HepG2 (cell line): ENCODE data around the gene CDK8. TPM values are rescaled to one million over a fixed set of nuclear protein-coding genes. Genes with fewer than 3 reads are reported as not detected.

Source experiments
- HHEX ChIP-seq: IDR thresholded peaks from 2 replicates; pipeline ENCODE4 v1.6.1; 2016; ENCODE audit warnings: control low read depth
- HNRNPUL1 ChIP-seq: fragments of 200-400 bp; formaldehyde crosslinking; IDR thresholded peaks from 2 replicates; pipeline ENCODE4 v1.6.1; 2017; ENCODE audit warnings: low read depth, mild to moderate bottlenecking, low read length, moderate library complexity
- MTF2 ChIP-seq: sonication (generic); formaldehyde crosslinking; IDR thresholded peaks from 2 replicates; pipeline ENCODE4 v1.5.0; 2020; ENCODE audit warnings: missing genetic modification reagents, borderline replicate concordance
- RBM22 ChIP-seq: fragments of 200-400 bp; formaldehyde crosslinking; optimal IDR thresholded peaks from 2 replicates; pipeline ENCODE3; 2017; ENCODE audit warnings: mild to moderate bottlenecking, low read length, moderate library complexity
- SALL1 ChIP-seq: sonication (generic); formaldehyde crosslinking; IDR thresholded peaks from 2 replicates; pipeline ENCODE4 v1.8.0; 2022; ENCODE audit warnings: mild to moderate bottlenecking, missing genetic modification reagents
- SP5 ChIP-seq: IDR thresholded peaks from 2 replicates; pipeline ENCODE4 v1.6.1; 2016; ENCODE audit warnings: low read depth, borderline replicate concordance
- SRF ChIP-seq: IDR thresholded peaks from 2 replicates; pipeline ENCODE4 v1.6.1; 2011; ENCODE audit warnings: mild to moderate bottlenecking, low read depth, low read length, moderate library complexity
- ZBTB21 ChIP-seq: sonication (generic); formaldehyde crosslinking; IDR thresholded peaks from 2 replicates; pipeline ENCODE4 v1.4.0; 2020; ENCODE audit warnings: missing genetic modification reagents
- ZEB1 ChIP-seq: IDR thresholded peaks from 2 replicates; pipeline ENCODE4 v1.6.1; 2012; ENCODE audit warnings: mild to moderate bottlenecking, low read depth, inconsistent platforms; ENCODE audit not compliant: insufficient replicate concordance
- ZFX ChIP-seq: sonication (generic); formaldehyde crosslinking; IDR thresholded peaks from 2 replicates; pipeline ENCODE4 v1.4.0; 2020; ENCODE audit warnings: mild to moderate bottlenecking, low read depth, missing genetic modification reagents, moderate library complexity
- ZNF598 ChIP-seq: sonication (generic); formaldehyde crosslinking; IDR thresholded peaks from 2 replicates; pipeline ENCODE4 v1.5.1; 2020; ENCODE audit warnings: mild to moderate bottlenecking, missing genetic modification reagents, borderline replicate concordance
- ZNF619 ChIP-seq: sonication (generic); formaldehyde crosslinking; IDR thresholded peaks from 2 replicates; pipeline ENCODE4 v1.4.0; 2020; ENCODE audit warnings: mild to moderate bottlenecking, missing genetic modification reagents
- ZNF644 ChIP-seq: IDR thresholded peaks from 2 replicates; pipeline ENCODE4 v1.6.1; 2016; ENCODE audit warnings: low read depth
- ZNF75D ChIP-seq: sonication (generic); formaldehyde crosslinking; IDR thresholded peaks from 2 replicates; pipeline ENCODE4 v1.8.1; 2023; ENCODE audit warnings: missing genetic modification reagents, mild to moderate bottlenecking, borderline replicate concordance
- ZSCAN25 ChIP-seq: sonication (generic); formaldehyde crosslinking; IDR thresholded peaks from 2 replicates; pipeline ENCODE4 v1.8.0; 2022; ENCODE audit warnings: mild to moderate bottlenecking, missing genetic modification reagents
- polyA plus RNA-seq, 8 experiments: library from polyadenylated mRNA; depleted of rRNA in 3 of 8; stranded (reverse) in 7 of 8; unstranded in 1 of 8; fragments of >200 nt; fragmentation: Illumina TruSeq in 4 of 8; extraction: Trizol in 4 of 8; gene quantifications; 2 replicates each; pipeline versions ENCODE4 v1.2.1 to v1.2.3, GENCODE V29; 2011 to 2016; ENCODE audit warnings: low read depth in 4 of 8, missing spikeins in 1 of 8, mixed read lengths in 1 of 8; ENCODE audit not compliant: insufficient read depth in 1 of 8
- total RNA-seq, 5 experiments: library from RNA; depleted of rRNA; stranded (reverse); fragments of >200 nt; fragmentation: Illumina TruSeq; extraction: Trizol; gene quantifications; 2 replicates each; pipeline ENCODE4 v1.2.3, GENCODE V29; 2016; ENCODE audit warnings: low read depth in 1 of 5
- TF ChIP-seq, protein P1 (sequence below): sonication (generic); formaldehyde crosslinking; IDR thresholded peaks from 2 replicates; pipeline ENCODE4 v1.4.0; 2020; ENCODE audit warnings: missing genetic modification reagents
- TF ChIP-seq, protein P2 (sequence below), 2 experiments: sonication (generic) in 1 of 2; formaldehyde crosslinking in 1 of 2; IDR thresholded peaks; 2 replicates each; pipeline versions ENCODE4 v1.5.1 to v1.6.1; 2011 to 2020; ENCODE audit warnings: borderline replicate concordance in 1 of 2, low read depth in 1 of 2, low read length in 1 of 2, mild to moderate bottlenecking in 1 of 2, missing genetic modification reagents in 1 of 2, moderate library complexity in 1 of 2
- TF ChIP-seq, protein P3 (sequence below), 2 experiments: fragments of 450-650 bp in 1 of 2; sonication (generic) in 1 of 2; formaldehyde crosslinking; IDR thresholded peaks; 2 replicates each; pipeline versions ENCODE4 v1.5.0 to v1.8.0; 2020 to 2022; ENCODE audit warnings: mild to moderate bottlenecking in 1 of 2, missing genetic modification reagents in 1 of 2
- TF ChIP-seq, protein P4 (sequence below): sonication (generic); formaldehyde crosslinking; IDR thresholded peaks from 2 replicates; pipeline ENCODE4 v1.5.1; 2020; ENCODE audit warnings: missing genetic modification reagents, mild to moderate bottlenecking, borderline replicate concordance
- TF ChIP-seq, protein P5 (sequence below): sonication (generic); formaldehyde crosslinking; IDR thresholded peaks from 2 replicates; pipeline ENCODE4 v1.5.0; 2020; ENCODE audit warnings: missing genetic modification reagents

The CDK8 gene
- total and polyA plus RNA-seq, 2 of the 13 experiments (the other 11 are each of a cell fraction or from before 2014, with no cell fraction given): 15.8 to 16.4 TPM

DNA sequence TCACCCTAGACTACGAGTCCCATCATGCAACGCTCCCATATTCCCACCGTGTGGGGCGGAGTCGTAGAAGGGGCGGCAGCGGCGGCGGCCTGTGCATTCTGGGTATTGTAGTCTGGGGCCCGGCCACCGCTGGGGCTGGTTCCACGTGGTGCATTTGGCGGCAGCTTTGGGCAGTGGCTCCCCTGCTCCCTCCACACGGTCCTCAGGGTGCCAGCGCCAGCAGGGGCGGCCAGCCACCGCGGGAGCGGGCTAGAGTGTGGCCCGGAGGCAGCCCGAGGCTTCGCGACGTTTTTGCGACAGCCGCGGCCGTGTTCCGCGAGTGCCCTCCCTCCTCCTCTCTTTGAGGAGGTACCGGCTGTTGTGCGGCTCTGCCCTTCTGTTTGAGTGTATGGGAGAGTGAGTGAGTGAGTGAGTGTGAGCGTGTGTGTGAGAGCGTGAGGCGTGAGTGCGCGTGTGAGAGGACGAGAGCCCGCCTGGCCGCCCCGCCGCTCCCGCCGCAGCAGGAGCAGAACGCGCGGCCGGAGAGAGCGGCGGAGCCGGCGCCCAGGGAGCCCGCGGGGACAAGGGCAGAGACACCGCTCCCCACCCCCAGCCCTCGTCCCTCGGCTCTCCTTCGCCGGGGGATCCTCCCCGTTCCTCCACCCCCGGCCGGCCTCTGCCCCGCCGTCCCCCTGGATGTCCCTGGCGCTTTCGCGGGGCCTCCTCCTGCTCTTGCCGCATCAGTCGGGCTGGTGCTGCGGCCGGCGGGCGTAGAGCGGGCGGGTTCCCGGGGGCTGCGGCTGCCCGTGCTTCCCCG lies at the start of gene CDK8 (continued):
- TF ChIP-seq, protein P1, sequence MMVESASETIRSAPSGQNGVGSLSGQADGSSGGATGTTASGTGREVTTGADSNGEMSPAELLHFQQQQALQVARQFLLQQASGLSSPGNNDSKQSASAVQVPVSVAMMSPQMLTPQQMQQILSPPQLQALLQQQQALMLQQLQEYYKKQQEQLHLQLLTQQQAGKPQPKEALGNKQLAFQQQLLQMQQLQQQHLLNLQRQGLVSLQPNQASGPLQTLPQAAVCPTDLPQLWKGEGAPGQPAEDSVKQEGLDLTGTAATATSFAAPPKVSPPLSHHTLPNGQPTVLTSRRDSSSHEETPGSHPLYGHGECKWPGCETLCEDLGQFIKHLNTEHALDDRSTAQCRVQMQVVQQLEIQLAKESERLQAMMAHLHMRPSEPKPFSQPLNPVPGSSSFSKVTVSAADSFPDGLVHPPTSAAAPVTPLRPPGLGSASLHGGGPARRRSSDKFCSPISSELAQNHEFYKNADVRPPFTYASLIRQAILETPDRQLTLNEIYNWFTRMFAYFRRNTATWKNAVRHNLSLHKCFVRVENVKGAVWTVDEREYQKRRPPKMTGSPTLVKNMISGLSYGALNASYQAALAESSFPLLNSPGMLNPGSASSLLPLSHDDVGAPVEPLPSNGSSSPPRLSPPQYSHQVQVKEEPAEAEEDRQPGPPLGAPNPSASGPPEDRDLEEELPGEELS (CRISPR knock-in tag): peak; percentile 59
- no peak for TF ChIP-seq HNRNPUL1
- no peak for TF ChIP-seq MTF2
- TF ChIP-seq ZEB1: no peak
- peak; percentile 74 for TF ChIP-seq SALL1 (CRISPR knock-in tag)
- no peak for TF ChIP-seq HHEX
- peak; percentile 54 for TF ChIP-seq ZFX (CRISPR knock-in tag)
- peak; percentile 86 for TF ChIP-seq SP5
- no peak for TF ChIP-seq ZNF619 (CRISPR knock-in tag)
- TF ChIP-seq SRF: no peak
- TF ChIP-seq ZNF75D (CRISPR knock-in tag): no peak
- TF ChIP-seq, protein P2, sequence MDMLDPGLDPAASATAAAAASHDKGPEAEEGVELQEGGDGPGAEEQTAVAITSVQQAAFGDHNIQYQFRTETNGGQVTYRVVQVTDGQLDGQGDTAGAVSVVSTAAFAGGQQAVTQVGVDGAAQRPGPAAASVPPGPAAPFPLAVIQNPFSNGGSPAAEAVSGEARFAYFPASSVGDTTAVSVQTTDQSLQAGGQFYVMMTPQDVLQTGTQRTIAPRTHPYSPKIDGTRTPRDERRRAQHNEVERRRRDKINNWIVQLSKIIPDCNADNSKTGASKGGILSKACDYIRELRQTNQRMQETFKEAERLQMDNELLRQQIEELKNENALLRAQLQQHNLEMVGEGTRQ (IDR thresholded peaks at IDR 0.05; ENCODE audit: low read depth, low read length): no peak
- TF ChIP-seq, protein P2 (CRISPR knock-in tag; IDR thresholded peaks at IDR 0.05; ENCODE audit: borderline replicate concordance): peak; percentile 67
- TF ChIP-seq, protein P3, sequence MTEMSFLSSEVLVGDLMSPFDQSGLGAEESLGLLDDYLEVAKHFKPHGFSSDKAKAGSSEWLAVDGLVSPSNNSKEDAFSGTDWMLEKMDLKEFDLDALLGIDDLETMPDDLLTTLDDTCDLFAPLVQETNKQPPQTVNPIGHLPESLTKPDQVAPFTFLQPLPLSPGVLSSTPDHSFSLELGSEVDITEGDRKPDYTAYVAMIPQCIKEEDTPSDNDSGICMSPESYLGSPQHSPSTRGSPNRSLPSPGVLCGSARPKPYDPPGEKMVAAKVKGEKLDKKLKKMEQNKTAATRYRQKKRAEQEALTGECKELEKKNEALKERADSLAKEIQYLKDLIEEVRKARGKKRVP (CRISPR knock-in tag; IDR thresholded peaks at IDR 0.05): 0 out of 4 replicates have a peak, but pooled peaks of 1 of the 2 experiments have one; percentile 18
- TF ChIP-seq ZNF644 (CRISPR knock-in tag): no peak
- TF ChIP-seq, protein P4, sequence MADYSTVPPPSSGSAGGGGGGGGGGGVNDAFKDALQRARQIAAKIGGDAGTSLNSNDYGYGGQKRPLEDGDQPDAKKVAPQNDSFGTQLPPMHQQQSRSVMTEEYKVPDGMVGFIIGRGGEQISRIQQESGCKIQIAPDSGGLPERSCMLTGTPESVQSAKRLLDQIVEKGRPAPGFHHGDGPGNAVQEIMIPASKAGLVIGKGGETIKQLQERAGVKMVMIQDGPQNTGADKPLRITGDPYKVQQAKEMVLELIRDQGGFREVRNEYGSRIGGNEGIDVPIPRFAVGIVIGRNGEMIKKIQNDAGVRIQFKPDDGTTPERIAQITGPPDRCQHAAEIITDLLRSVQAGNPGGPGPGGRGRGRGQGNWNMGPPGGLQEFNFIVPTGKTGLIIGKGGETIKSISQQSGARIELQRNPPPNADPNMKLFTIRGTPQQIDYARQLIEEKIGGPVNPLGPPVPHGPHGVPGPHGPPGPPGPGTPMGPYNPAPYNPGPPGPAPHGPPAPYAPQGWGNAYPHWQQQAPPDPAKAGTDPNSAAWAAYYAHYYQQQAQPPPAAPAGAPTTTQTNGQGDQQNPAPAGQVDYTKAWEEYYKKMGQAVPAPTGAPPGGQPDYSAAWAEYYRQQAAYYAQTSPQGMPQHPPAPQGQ: no peak
- TF ChIP-seq ZSCAN25 (CRISPR knock-in tag): no peak
- TF ChIP-seq, protein P5, sequence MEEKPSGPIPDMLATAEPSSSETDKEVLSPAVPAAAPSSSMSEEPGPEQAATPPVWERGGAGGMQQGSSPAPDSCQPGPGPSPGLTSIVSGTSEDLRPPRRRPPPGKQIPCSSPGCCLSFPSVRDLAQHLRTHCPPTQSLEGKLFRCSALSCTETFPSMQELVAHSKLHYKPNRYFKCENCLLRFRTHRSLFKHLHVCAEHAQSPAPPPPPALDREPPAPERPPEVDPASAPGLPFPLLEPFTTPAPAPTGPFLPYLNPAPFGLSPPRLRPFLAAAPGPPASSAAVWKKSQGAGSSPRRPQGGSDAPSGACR (CRISPR knock-in tag): 0 out of 2 replicates have a peak, but pooled peaks have one; percentile 74
- TF ChIP-seq RBM22: no peak
- TF ChIP-seq ZNF598 (CRISPR knock-in tag): no peak
- TF ChIP-seq ZBTB21: no peak
